Measurements from ENCODE around the gene HMGA1. TPM values are rescaled to one million over a fixed set of nuclear protein-coding genes. Genes with fewer than 3 reads are reported as not detected.

Gene HMGA1, protein sequence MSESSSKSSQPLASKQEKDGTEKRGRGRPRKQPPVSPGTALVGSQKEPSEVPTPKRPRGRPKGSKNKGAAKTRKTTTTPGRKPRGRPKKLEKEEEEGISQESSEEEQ
- 208 TPM for polyA plus RNA-seq
- long read RNA-seq, donor 1, transcript HMGA1-201 (6 exons, 1,920 nt) = major isoform, 38 of 73 reads
- long read RNA-seq, donor 1, transcript HMGA1-204 (6 exons, 1,887 nt) = minor isoform, 13 of 73 reads
- long read RNA-seq, donor 1, partial matches to known transcripts = 15 of 73 reads
- long read RNA-seq, donor 1, other reads (novel, unspliced or antisense) = 0 of 73 reads
- long read RNA-seq, donor 2, transcript HMGA1-201 (6 exons, 1,920 nt) = major isoform, 66 of 150 reads
- long read RNA-seq, donor 2, transcript HMGA1-204 (6 exons, 1,887 nt) = minor isoform, 47 of 150 reads
- long read RNA-seq, donor 2, partial matches to known transcripts = 32 of 150 reads
- long read RNA-seq, donor 2, other reads (novel, unspliced or antisense) = 0 of 150 reads
- long read RNA-seq, donor 3, transcript HMGA1-205 (5 exons, 2,159 nt) = minor isoform, 19 of 251 reads
- long read RNA-seq, donor 3, transcript HMGA1-204 (6 exons, 1,887 nt) = minor isoform, 52 of 251 reads
- long read RNA-seq, donor 3, transcript HMGA1-201 (6 exons, 1,920 nt) = major isoform, 111 of 251 reads
- long read RNA-seq, donor 3, transcript HMGA1-206 (5 exons, 716 nt) = minor isoform, 5 of 251 reads
- long read RNA-seq, donor 3, partial matches to known transcripts = 44 of 251 reads
- long read RNA-seq, donor 3, other reads (novel, unspliced or antisense) = 17 of 251 reads
- long read RNA-seq, donor 4, transcript HMGA1-201 (6 exons, 1,920 nt) = minor isoform, 5 of 37 reads
- long read RNA-seq, donor 4, transcript HMGA1-204 (6 exons, 1,887 nt) = major isoform, 6 of 37 reads
- long read RNA-seq, donor 4, partial matches to known transcripts = 26 of 37 reads
- long read RNA-seq, donor 4, other reads (novel, unspliced or antisense) = 0 of 37 reads
- long read RNA-seq, donor 5, transcript HMGA1-204 (6 exons, 1,887 nt) = minor isoform, 17 of 58 reads
- long read RNA-seq, donor 5, transcript HMGA1-201 (6 exons, 1,920 nt) = major isoform, 35 of 58 reads
- long read RNA-seq, donor 5, partial matches to known transcripts = 0 of 58 reads
- long read RNA-seq, donor 5, other reads (novel, unspliced or antisense) = 0 of 58 reads
- long read RNA-seq, donor 6, transcript HMGA1-201 (6 exons, 1,920 nt) = major isoform, 82 of 147 reads
- long read RNA-seq, donor 6, transcript HMGA1-205 (5 exons, 2,159 nt) = minor isoform, 9 of 147 reads
- long read RNA-seq, donor 6, transcript HMGA1-204 (6 exons, 1,887 nt) = minor isoform, 31 of 147 reads
- long read RNA-seq, donor 6, partial matches to known transcripts = 24 of 147 reads
- long read RNA-seq, donor 6, other reads (novel, unspliced or antisense) = 0 of 147 reads
- long read RNA-seq, donor 7, transcript HMGA1-201 (6 exons, 1,920 nt) = major isoform, 21 of 32 reads
- long read RNA-seq, donor 7, transcript HMGA1-204 (6 exons, 1,887 nt) = minor isoform, 11 of 32 reads
- long read RNA-seq, donor 7, partial matches to known transcripts = 0 of 32 reads
- long read RNA-seq, donor 7, other reads (novel, unspliced or antisense) = 0 of 32 reads
- long read RNA-seq, donor 8, transcript HMGA1-201 (6 exons, 1,920 nt) = major isoform, 84 of 162 reads
- long read RNA-seq, donor 8, transcript HMGA1-204 (6 exons, 1,887 nt) = minor isoform, 33 of 162 reads
- long read RNA-seq, donor 8, partial matches to known transcripts = 37 of 162 reads
- long read RNA-seq, donor 8, other reads (novel, unspliced or antisense) = 0 of 162 reads
- long read RNA-seq, donor 9, transcript HMGA1-204 (6 exons, 1,887 nt) = minor isoform, 21 of 94 reads
- long read RNA-seq, donor 9, transcript HMGA1-201 (6 exons, 1,920 nt) = major isoform, 51 of 94 reads
- long read RNA-seq, donor 9, partial matches to known transcripts = 18 of 94 reads
- long read RNA-seq, donor 9, other reads (novel, unspliced or antisense) = 0 of 94 reads
- long read RNA-seq, donor 10, transcript HMGA1-201 (6 exons, 1,920 nt) = major isoform, 60 of 158 reads
- long read RNA-seq, donor 10, transcript HMGA1-204 (6 exons, 1,887 nt) = minor isoform, 41 of 158 reads
- long read RNA-seq, donor 10, partial matches to known transcripts = 53 of 158 reads
- long read RNA-seq, donor 10, other reads (novel, unspliced or antisense) = 0 of 158 reads
- long read RNA-seq, donor 11, transcript HMGA1-206 (5 exons, 716 nt) = minor isoform, 5 of 100 reads
- long read RNA-seq, donor 11, transcript HMGA1-201 (6 exons, 1,920 nt) = major isoform, 49 of 100 reads
- long read RNA-seq, donor 11, transcript HMGA1-204 (6 exons, 1,887 nt) = minor isoform, 25 of 100 reads
- long read RNA-seq, donor 11, partial matches to known transcripts = 17 of 100 reads
- long read RNA-seq, donor 11, other reads (novel, unspliced or antisense) = 0 of 100 reads

GRCh38 chr6:34236443-34237315 lies at the start of gene HMGA1:
Gene HMGA1 (plus strand): TSS chr6:34236873. CDS start chr6:34240781, 3,908 bp downstream.
- Histone ChIP-seq H3K4me3 (ENCODE audit: low read length) (peak within 1 kb of the TSS; percentile 84), H3K36me3 (ENCODE audit: control insufficient read depth, insufficient read depth, low read length) (peaks cover 9% of the 10 kb centered on the region), H3K4me1 (ENCODE audit: control insufficient read depth, insufficient read depth, low read length) (peaks cover 28% of the 10 kb centered on the region), H3K9me3 (ENCODE audit: control insufficient read depth, low read depth, low read length) (peaks cover 7% of the 10 kb centered on the region), H3K27me3 (ENCODE audit: control insufficient read depth, insufficient read depth, low read length) (no peaks in the 10 kb centered on the region), H3K27ac (ENCODE audit: low read length) (peak within 1 kb of the TSS; percentile 97)
- peak; percentile 86 to 90 for DNase-seq
- 0% methylated on average over 4 of the region's 91 CpGs for WGBS (ENCODE audit: insufficient coverage, low lambda C conversion rate)

DNA sequence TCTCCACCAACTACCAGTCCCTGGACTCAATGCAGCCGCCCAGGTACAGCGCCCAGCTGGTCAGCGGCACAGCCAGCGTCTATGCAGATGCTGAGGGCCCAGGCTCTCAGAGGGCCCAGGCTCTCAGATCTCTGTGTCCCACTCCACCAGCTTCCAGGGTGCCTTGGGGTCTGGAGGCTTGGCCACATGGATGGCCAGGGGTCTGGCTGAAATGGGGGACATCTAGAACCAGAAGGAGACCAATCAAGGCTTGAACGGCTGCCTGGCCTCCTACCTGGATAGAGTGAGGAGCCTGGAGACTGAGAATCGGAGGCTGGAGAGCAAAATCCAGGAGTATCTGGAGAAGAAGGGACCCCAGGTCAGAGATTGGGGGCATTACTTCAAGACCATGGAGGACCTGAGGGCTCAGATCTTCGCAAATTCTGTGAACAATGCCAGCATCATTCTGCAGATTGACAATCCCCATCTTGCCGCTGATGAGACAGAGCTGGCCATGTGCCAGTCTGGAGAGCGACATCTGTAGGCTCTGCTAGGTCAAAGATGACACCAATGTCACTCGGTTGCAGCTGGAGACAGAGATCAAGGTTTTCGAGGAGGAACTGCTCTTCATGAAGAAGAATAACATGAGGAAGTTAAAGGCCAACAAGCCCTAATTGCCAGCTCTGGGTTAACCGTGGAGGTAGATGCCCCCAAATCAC lies 46.7 kb upstream of the HMGA1 start:
- H3K27me3 ChIP-seq (ENCODE audit: control insufficient read depth, insufficient read depth, low read length) = no peaks in the 10 kb centered on the region
- no peaks in the 10 kb centered on the region for H3K9me3 ChIP-seq (ENCODE audit: control insufficient read depth, low read depth, low read length)
- H3K36me3 ChIP-seq (ENCODE audit: control insufficient read depth, insufficient read depth, low read length) = no peaks in the 10 kb centered on the region
- H3K4me3 ChIP-seq (ENCODE audit: low read length) = no peak overlapping the region
- no peak overlapping the region for H3K27ac ChIP-seq (ENCODE audit: low read length)
- WGBS (ENCODE audit: insufficient coverage, low lambda C conversion rate) = no CpG with 5 or more reads among the region's 12 CpGs
- no peak for DNase-seq
- no peaks in the 10 kb centered on the region for H3K4me1 ChIP-seq (ENCODE audit: control insufficient read depth, insufficient read depth, low read length)

DNA sequence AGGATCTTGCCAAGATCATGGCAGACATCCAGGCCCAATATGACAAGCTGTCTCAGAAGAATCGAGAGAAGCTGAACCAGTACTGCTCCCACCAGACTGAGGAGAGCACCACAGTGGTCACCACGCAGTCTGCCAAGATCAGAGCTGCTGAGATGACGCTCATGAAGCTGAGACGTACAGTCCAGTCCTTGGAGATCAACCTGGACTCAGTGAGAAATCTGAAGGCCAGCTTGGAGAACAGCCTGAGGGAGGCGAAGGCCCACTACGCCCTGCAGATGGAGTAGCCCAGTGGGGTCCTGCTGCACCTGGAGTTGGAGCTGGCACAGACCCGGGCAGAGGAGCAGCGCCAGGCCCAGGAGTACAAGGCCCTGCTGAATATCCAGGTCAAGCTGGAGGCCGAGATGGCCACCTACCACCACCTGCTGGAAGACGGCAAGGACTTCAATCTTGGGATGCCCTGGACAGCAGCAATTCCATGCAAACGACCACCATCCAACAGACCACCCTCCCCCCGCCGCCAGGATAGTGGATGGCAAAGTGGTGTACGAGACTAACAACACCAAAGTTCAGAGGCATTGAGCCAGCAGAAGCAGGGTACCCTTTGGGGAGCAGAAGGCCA lies 46.1 kb upstream of the HMGA1 start:
- H3K4me1 ChIP-seq (ENCODE audit: control insufficient read depth, insufficient read depth, low read length) = no peaks in the 10 kb centered on the region
- WGBS (ENCODE audit: insufficient coverage, low lambda C conversion rate) = 86% methylated on average over 1 of the region's 14 CpGs
- no peak for DNase-seq
- H3K9me3 ChIP-seq (ENCODE audit: control insufficient read depth, low read depth, low read length) = no peaks in the 10 kb centered on the region
- no peak overlapping the region for H3K27ac ChIP-seq (ENCODE audit: low read length)
- H3K27me3 ChIP-seq (ENCODE audit: control insufficient read depth, insufficient read depth, low read length) = peaks cover 2% of the 10 kb centered on the region
- H3K4me3 ChIP-seq (ENCODE audit: low read length) = no peak overlapping the region
- H3K36me3 ChIP-seq (ENCODE audit: control insufficient read depth, insufficient read depth, low read length) = no peaks in the 10 kb centered on the region

DNA sequence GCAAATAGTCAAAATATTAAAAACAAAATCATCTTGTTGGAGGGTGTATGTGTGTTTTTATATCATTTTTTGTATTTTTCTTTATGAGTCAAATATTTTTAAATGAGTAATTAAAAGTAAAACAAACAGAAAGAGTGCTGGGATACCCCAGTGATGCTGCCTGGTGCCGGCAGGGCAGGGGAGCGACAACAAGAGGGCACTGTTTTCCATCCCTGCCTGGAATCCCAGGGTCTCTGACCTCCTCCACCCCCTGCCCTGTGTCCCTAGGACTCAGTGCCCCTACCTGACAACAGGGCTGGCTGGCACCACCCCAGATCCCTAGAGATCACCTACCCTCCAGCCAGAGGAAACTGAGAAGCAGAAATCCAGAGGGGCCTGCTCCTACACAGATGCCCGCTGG lies 41.9 kb upstream of the HMGA1 start:
- Histone ChIP-seq H3K9me3 (ENCODE audit: control insufficient read depth, low read depth, low read length) (no peaks in the 10 kb centered on the region), H3K4me1 (ENCODE audit: control insufficient read depth, insufficient read depth, low read length) (peaks cover 5% of the 10 kb centered on the region), H3K4me3 (ENCODE audit: low read length) (no peak overlapping the region), H3K27me3 (ENCODE audit: control insufficient read depth, insufficient read depth, low read length) (peaks cover 7% of the 10 kb centered on the region), H3K36me3 (ENCODE audit: control insufficient read depth, insufficient read depth, low read length) (no peaks in the 10 kb centered on the region), H3K27ac (ENCODE audit: low read length) (no peak overlapping the region)
- DNase-seq = no peak
- WGBS (ENCODE audit: insufficient coverage, low lambda C conversion rate) = no CpG with 5 or more reads among the region's 3 CpGs

GRCh38 chr6:34195726-34196115 lies 41.0 kb upstream of the HMGA1 start:
- no CpG with 5 or more reads among the region's 7 CpGs for WGBS (ENCODE audit: insufficient coverage, low lambda C conversion rate)
- H3K4me3 ChIP-seq (ENCODE audit: low read length) = no peak overlapping the region

GRCh38 chr6:34196116-34196832 lies 40.4 kb upstream of the HMGA1 start:
- no peaks in the 10 kb centered on the region for H3K36me3 ChIP-seq (ENCODE audit: control insufficient read depth, insufficient read depth, low read length)
- no peak overlapping the region for H3K27ac ChIP-seq (ENCODE audit: low read length)
- peaks cover 5% of the 10 kb centered on the region for H3K4me1 ChIP-seq (ENCODE audit: control insufficient read depth, insufficient read depth, low read length)
- H3K27me3 ChIP-seq (ENCODE audit: control insufficient read depth, insufficient read depth, low read length) = peaks cover 7% of the 10 kb centered on the region
- peak overlapping the region; percentile 49 for H3K4me3 ChIP-seq (ENCODE audit: low read length)
- DNase-seq = peak; percentile 60 to 71
- no peaks in the 10 kb centered on the region for H3K9me3 ChIP-seq (ENCODE audit: control insufficient read depth, low read depth, low read length)
- WGBS (ENCODE audit: insufficient coverage, low lambda C conversion rate) = no CpG with 5 or more reads among the region's 54 CpGs

More at GRCh38 chr6:34195726-34196115, 41.0 kb upstream of the HMGA1 start:
- Histone ChIP-seq H3K9me3 (ENCODE audit: control insufficient read depth, low read depth, low read length) (no peaks in the 10 kb centered on the region), H3K27ac (ENCODE audit: low read length) (no peak overlapping the region), H3K4me1 (ENCODE audit: control insufficient read depth, insufficient read depth, low read length) (peaks cover 5% of the 10 kb centered on the region), H3K27me3 (ENCODE audit: control insufficient read depth, insufficient read depth, low read length) (peaks cover 7% of the 10 kb centered on the region), H3K36me3 (ENCODE audit: control insufficient read depth, insufficient read depth, low read length) (no peaks in the 10 kb centered on the region)
- DNase-seq = no peak

- H3K27ac ChIP-seq (ENCODE audit: low read length) = no peak overlapping the region
- DNase-seq = no peak
- H3K4me1 ChIP-seq (ENCODE audit: control insufficient read depth, insufficient read depth, low read length) = peaks cover 5% of the 10 kb centered on the region
- H3K9me3 ChIP-seq (ENCODE audit: control insufficient read depth, low read depth, low read length) = no peaks in the 10 kb centered on the region
- no CpG with 5 or more reads among the region's 10 CpGs for WGBS (ENCODE audit: insufficient coverage, low lambda C conversion rate)
- peaks cover 7% of the 10 kb centered on the region for H3K27me3 ChIP-seq (ENCODE audit: control insufficient read depth, insufficient read depth, low read length)
- peak overlapping the region; percentile 49 for H3K4me3 ChIP-seq (ENCODE audit: low read length)
- no peaks in the 10 kb centered on the region for H3K36me3 ChIP-seq (ENCODE audit: control insufficient read depth, insufficient read depth, low read length)
Measured at GRCh38 chr6:34196833-34197195, 39.9 kb upstream of the HMGA1 start.
